Retinal pigment epithelial cell (primary cell): ENCODE results near the gene PHRF1.
A peak's percentile ranks its signal among the peaks of the same experiment; 100 is the strongest.

Experiments
- DNase-seq: peaks from one replicate; pipeline ENCODE4 v3.0.0-alpha.2; 2010; ENCODE audit warnings: low read depth
- H3K4me3 ChIP-seq: 2 replicates; pipeline ENCODE4 v1.5.1; 2011; ENCODE audit warnings: mild to moderate bottlenecking, low read length, control low read depth, moderate library complexity
- TF ChIP-seq, protein P1 (sequence below): conservative IDR thresholded peaks from 2 replicates; pipeline ENCODE4 v1.5.1; 2011; ENCODE audit warnings: low read depth, low read length, control low read depth, inconsistent platforms

The PHRF1 gene

GRCh38 chr11:550746-551085 is 25.6 kb upstream of the PHRF1 start:
- no peak for DNase-seq
- TF ChIP-seq, protein P1, sequence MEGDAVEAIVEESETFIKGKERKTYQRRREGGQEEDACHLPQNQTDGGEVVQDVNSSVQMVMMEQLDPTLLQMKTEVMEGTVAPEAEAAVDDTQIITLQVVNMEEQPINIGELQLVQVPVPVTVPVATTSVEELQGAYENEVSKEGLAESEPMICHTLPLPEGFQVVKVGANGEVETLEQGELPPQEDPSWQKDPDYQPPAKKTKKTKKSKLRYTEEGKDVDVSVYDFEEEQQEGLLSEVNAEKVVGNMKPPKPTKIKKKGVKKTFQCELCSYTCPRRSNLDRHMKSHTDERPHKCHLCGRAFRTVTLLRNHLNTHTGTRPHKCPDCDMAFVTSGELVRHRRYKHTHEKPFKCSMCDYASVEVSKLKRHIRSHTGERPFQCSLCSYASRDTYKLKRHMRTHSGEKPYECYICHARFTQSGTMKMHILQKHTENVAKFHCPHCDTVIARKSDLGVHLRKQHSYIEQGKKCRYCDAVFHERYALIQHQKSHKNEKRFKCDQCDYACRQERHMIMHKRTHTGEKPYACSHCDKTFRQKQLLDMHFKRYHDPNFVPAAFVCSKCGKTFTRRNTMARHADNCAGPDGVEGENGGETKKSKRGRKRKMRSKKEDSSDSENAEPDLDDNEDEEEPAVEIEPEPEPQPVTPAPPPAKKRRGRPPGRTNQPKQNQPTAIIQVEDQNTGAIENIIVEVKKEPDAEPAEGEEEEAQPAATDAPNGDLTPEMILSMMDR: no peak
- H3K4me3 ChIP-seq: no peak overlapping the region

GRCh38 chr11:551131-551530 is 25.1 kb upstream of the PHRF1 start:
- DNase-seq: no peak
- TF ChIP-seq, protein P1: no peak
- no peak overlapping the region for H3K4me3 ChIP-seq

GRCh38 chr11:551596-551995 is 24.7 kb upstream of the PHRF1 start:
- TF ChIP-seq, protein P1: no peak
- no peak for DNase-seq
- no peak overlapping the region for H3K4me3 ChIP-seq

DNA sequence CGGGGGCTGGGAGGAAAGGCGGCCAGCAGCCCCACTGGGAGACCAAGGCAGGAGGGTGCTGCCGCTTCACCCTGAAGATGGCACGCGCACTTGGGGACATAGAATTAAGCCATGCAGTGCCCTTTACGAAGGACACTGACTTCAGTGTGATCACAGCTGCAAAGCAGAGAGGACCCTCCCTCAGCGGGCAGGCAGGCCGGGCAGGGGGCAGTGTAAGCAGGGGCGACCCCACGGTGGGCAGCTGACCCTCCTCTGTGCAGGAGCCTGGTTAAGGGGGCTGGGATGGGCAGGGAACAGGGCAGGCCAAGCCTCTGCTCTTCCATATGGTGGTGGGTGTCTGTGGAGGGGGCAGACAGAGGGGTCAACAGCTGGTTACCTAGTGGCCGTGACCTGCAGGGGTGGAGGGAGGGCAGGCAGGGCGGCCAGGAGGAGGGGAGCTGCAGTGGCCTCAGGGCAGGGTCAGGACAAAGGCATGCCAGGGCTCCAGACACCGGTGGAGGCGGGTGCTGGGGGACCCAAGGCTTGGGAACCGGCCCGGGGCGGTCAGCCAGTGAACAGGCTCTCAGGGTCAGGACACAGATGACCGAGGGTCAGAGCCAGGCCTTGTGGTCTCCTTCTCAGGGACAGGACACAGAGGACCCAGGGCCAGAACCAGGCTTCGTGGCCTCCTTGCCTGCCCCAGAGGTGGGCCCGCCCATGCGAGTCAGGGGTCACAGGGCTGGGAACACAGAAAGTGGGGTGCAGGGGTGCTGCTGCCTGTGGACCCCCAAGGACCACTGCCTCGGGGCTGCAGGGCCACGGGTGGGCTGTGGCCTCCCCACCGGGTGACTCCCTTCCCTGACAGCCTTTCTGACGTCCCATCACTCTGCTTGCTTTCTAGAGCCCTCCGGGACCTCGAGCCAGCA is 22.9 kb upstream of the PHRF1 start:
- TF ChIP-seq, protein P1: no peak
- H3K4me3 ChIP-seq: no peak overlapping the region

GRCh38 chr11:553988-554340 is 22.3 kb upstream of the PHRF1 start:
- H3K4me3 ChIP-seq: no peak overlapping the region
- no peak for DNase-seq
- TF ChIP-seq, protein P1: no peak

More for the DNA sequence above, 22.9 kb upstream of the PHRF1 start:
- DNase-seq: no peak

GRCh38 chr11:554428-555226 is 21.6 kb upstream of the PHRF1 start:
- no peak for DNase-seq
- no peak overlapping the region for H3K4me3 ChIP-seq
- TF ChIP-seq, protein P1: peak; percentile 56
